ENCODE results near the gene ILKAP.

GRCh38 chr2:238216651-238217184, 13.2 kb upstream of the ILKAP start:
- TF ChIP-seq, protein P1, sequence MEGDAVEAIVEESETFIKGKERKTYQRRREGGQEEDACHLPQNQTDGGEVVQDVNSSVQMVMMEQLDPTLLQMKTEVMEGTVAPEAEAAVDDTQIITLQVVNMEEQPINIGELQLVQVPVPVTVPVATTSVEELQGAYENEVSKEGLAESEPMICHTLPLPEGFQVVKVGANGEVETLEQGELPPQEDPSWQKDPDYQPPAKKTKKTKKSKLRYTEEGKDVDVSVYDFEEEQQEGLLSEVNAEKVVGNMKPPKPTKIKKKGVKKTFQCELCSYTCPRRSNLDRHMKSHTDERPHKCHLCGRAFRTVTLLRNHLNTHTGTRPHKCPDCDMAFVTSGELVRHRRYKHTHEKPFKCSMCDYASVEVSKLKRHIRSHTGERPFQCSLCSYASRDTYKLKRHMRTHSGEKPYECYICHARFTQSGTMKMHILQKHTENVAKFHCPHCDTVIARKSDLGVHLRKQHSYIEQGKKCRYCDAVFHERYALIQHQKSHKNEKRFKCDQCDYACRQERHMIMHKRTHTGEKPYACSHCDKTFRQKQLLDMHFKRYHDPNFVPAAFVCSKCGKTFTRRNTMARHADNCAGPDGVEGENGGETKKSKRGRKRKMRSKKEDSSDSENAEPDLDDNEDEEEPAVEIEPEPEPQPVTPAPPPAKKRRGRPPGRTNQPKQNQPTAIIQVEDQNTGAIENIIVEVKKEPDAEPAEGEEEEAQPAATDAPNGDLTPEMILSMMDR (IDR thresholded peaks at IDR 0.05), result no peak
- no peak for TF ChIP-seq POLR2A (IDR thresholded peaks at IDR 0.05)
